Measurements from ENCODE around the gene MOSMO. TPM values are rescaled to one million over a fixed set of nuclear protein-coding genes. Genes with fewer than 3 reads are reported as not detected.

Gene MOSMO
- total RNA-seq, 1 experiment from 2014 or later: 11.8 TPM

Other genes starting within 250 kb of the MOSMO start
- 2.1 and 2.3 TPM in 2 replicates for gene NPIPB4, start 150.4 kb upstream of the MOSMO start, total RNA-seq (2014; rRNA removed; shearing (Covaris generic))
- gene UQCRC2, start 54.8 kb upstream of the MOSMO start, total RNA-seq (2014; rRNA removed; shearing (Covaris generic)): 162 and 208 TPM in 2 replicates
- gene PDZD9, start 7.0 kb upstream of the MOSMO start, total RNA-seq (2014; rRNA removed; shearing (Covaris generic)): not detected in 2 replicates
- not detected in 2 replicates for gene VWA3A, start 84.4 kb downstream of the MOSMO start, total RNA-seq (2014; rRNA removed; shearing (Covaris generic))
- not detected in 2 replicates for gene SDR42E2, start 154.4 kb downstream of the MOSMO start, total RNA-seq (2014; rRNA removed; shearing (Covaris generic))
- gene EEF2K, start 198.2 kb downstream of the MOSMO start, total RNA-seq (2014; rRNA removed; shearing (Covaris generic)): 9.2 and 11.1 TPM in 2 replicates

Measured in H4 (cell line).